AG10803 (cell line): ENCODE data around the gene DNPH1.

ENCODE experiments used
- DNase-seq: peaks from one replicate; pipeline ENCODE4 v3.0.0; 2010; ENCODE audit warnings: low read depth
- H3K4me3 ChIP-seq: 2 replicates; pipeline ENCODE4 v1.5.1; 2011; ENCODE audit warnings: mild to moderate bottlenecking, low read length, control low read depth
- CTCF ChIP-seq: conservative IDR thresholded peaks from 2 replicates; pipeline ENCODE4 v1.5.1; 2011; ENCODE audit warnings: mild to moderate bottlenecking, low read length, control low read depth, inconsistent platforms

The DNPH1 gene

GRCh38 chr6:43219814-43220213 lies 9.5 kb downstream of the DNPH1 start:
- no peak for DNase-seq
- TF ChIP-seq CTCF = no peak
- H3K4me3 ChIP-seq = no peak overlapping the region

- H3K4me3 ChIP-seq = no peak overlapping the region
- no peak for TF ChIP-seq CTCF
Observed at GRCh38 chr6:43219119-43219518, 10.2 kb downstream of the DNPH1 start.

GRCh38 chr6:43217351-43217750 lies 11.9 kb downstream of the DNPH1 start:
- no peak overlapping the region for H3K4me3 ChIP-seq
- no peak for TF ChIP-seq CTCF
- DNase-seq = no peak

More at GRCh38 chr6:43219119-43219518, 10.2 kb downstream of the DNPH1 start:
- no peak for DNase-seq

GRCh38 chr6:43216200-43216599 lies 13.1 kb downstream of the DNPH1 start:
- no peak for DNase-seq
- no peak for TF ChIP-seq CTCF
- H3K4me3 ChIP-seq = no peak overlapping the region

- no peak overlapping the region for H3K4me3 ChIP-seq
- DNase-seq = no peak
- no peak for TF ChIP-seq CTCF
Observed at GRCh38 chr6:43215066-43215465, 14.2 kb downstream of the DNPH1 start.

- no peak overlapping the region for H3K4me3 ChIP-seq
- DNase-seq = no peak
- TF ChIP-seq CTCF = no peak
Observed at GRCh38 chr6:43213431-43213830, 15.8 kb downstream of the DNPH1 start.

GRCh38 chr6:43211955-43212354 lies 17.3 kb downstream of the DNPH1 start:
- no peak for TF ChIP-seq CTCF
- no peak for DNase-seq
- H3K4me3 ChIP-seq = no peak overlapping the region
